Peyer's patch (tissue), 4 donors: ENCODE results near the gene CST9L. TPM values are rescaled to one million over a fixed set of nuclear protein-coding genes. Genes with fewer than 3 reads are reported as not detected.

Experiments
- DNase-seq, 3 donors: peaks; one replicate each; pipeline ENCODE4 v3.0.0-alpha.2; 2017 to 2019
- H3K27ac ChIP-seq, 4 donors: fragments of 200-600 bp; sonication (generic); one replicate each; pipeline ENCODE4 v1.5.1; 2016 to 2019
- H3K27me3 ChIP-seq, 2 donors: fragments of 200-600 bp; sonication (generic); one replicate each; pipeline ENCODE4 v1.5.1; 2019
- H3K36me3 ChIP-seq, 3 donors: fragments of 200-600 bp; sonication (generic); one replicate each; pipeline ENCODE4 v1.5.1; 2016 to 2019
- H3K4me1 ChIP-seq, 4 donors: fragments of 200-600 bp; sonication (generic); one replicate each; pipeline ENCODE4 v1.5.1; 2016 to 2019
- H3K4me3 ChIP-seq, 4 donors: fragments of 200-600 bp; sonication (generic); 1 replicate in 3 of 4; 2 replicates in 1 of 4; pipeline ENCODE4 v1.5.1; 2016 to 2019; ENCODE audit warnings: mild to moderate bottlenecking in 1 of 4
- H3K9me3 ChIP-seq, 4 donors: fragments of 200-600 bp; sonication (generic); one replicate each; pipeline ENCODE4 v1.5.1; 2016 to 2019; ENCODE audit warnings: mild to moderate bottlenecking in 1 of 4
- POLR2A ChIP-seq, 2 donors: fragments of 450-650 bp; IDR thresholded peaks; one replicate each; pipeline ENCODE4 v1.5.1; 2017; ENCODE audit warnings: antibody characterized with exemption in 2 of 2, mild to moderate bottlenecking in 2 of 2, moderate library complexity in 2 of 2
- total RNA-seq, 4 donors: library from RNA; depleted of rRNA; stranded (reverse); fragments of >200 nt; gene quantifications; one replicate each; pipeline ENCODE4 v1.1.0, GENCODE V29; 2016
- TF ChIP-seq, protein P1 (sequence below), 6 experiments: fragments of 450-650 bp in 4 of 6; fragments of 200-600 bp in 2 of 6; sonication (generic) in 1 of 6; IDR thresholded peaks; one replicate each; pipeline ENCODE4 v1.5.1; 2017 to 2019; ENCODE audit warnings: antibody characterized with exemption in 6 of 6, mild to moderate bottlenecking in 3 of 6, moderate library complexity in 1 of 6

CST9L gene
- total RNA-seq, 4 donors from 2014 or later: not detected

DNA sequence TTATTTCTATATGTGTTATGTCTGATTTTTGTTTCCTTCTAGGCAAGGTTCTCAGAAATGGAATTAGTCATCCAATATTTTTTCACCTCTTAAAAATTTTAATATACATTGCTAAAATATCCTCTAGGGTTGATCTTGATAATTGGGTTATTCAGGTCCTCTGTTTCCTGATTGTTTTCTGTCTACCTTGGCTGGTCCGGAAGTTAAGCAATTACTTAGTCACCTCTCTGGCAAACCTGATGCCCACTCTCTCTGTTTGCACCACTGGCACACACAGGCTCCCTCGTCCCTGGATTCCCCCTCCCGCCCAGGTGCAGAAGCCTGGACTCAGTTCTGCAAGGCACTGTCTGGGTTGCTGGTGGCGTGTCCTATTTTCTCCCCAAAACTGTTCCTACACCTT is 27.7 kb downstream of the CST9L start:
- Histone ChIP-seq H3K4me1 (no peaks in the 10 kb centered on the region), H3K4me3 (no peak overlapping the region), H3K36me3 (no peaks in the 10 kb centered on the region), H3K27me3 (no peaks in the 10 kb centered on the region), H3K27ac (no peak overlapping the region), H3K9me3 (no peaks in the 10 kb centered on the region)
- DNase-seq: no peak
- no peak for TF ChIP-seq POLR2A (IDR thresholded peaks at IDR 0.05)
- TF ChIP-seq, protein P1, sequence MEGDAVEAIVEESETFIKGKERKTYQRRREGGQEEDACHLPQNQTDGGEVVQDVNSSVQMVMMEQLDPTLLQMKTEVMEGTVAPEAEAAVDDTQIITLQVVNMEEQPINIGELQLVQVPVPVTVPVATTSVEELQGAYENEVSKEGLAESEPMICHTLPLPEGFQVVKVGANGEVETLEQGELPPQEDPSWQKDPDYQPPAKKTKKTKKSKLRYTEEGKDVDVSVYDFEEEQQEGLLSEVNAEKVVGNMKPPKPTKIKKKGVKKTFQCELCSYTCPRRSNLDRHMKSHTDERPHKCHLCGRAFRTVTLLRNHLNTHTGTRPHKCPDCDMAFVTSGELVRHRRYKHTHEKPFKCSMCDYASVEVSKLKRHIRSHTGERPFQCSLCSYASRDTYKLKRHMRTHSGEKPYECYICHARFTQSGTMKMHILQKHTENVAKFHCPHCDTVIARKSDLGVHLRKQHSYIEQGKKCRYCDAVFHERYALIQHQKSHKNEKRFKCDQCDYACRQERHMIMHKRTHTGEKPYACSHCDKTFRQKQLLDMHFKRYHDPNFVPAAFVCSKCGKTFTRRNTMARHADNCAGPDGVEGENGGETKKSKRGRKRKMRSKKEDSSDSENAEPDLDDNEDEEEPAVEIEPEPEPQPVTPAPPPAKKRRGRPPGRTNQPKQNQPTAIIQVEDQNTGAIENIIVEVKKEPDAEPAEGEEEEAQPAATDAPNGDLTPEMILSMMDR (IDR thresholded peaks at IDR 0.05): no peak

DNA sequence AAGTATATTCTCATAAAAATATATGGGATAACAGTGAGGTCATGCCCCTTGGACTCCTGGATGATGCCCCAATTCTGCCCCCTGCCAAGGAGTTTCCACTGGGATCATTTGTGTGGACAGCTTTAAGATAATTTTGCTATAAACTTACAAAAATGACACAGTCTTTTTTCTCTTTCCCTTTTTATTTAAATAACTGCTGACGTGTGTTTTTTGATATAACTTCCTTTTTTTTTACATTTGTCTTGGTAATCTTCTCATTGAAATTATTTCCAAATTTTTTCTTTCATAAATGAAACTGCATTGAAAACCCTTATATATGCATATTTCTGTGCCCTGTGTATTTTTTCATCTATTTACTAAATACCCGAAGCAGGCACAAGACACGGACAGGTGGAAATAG is 31.3 kb downstream of the CST9L start:
- Histone ChIP-seq H3K9me3 (no peaks in the 10 kb centered on the region), H3K4me1 (no peaks in the 10 kb centered on the region), H3K36me3 (no peaks in the 10 kb centered on the region), H3K27ac (no peak overlapping the region), H3K27me3 (no peaks in the 10 kb centered on the region), H3K4me3 (no peak overlapping the region)
- TF ChIP-seq, protein P1 (IDR thresholded peaks at IDR 0.05): no peak
- TF ChIP-seq POLR2A (IDR thresholded peaks at IDR 0.05): no peak
- no peak for DNase-seq

DNA sequence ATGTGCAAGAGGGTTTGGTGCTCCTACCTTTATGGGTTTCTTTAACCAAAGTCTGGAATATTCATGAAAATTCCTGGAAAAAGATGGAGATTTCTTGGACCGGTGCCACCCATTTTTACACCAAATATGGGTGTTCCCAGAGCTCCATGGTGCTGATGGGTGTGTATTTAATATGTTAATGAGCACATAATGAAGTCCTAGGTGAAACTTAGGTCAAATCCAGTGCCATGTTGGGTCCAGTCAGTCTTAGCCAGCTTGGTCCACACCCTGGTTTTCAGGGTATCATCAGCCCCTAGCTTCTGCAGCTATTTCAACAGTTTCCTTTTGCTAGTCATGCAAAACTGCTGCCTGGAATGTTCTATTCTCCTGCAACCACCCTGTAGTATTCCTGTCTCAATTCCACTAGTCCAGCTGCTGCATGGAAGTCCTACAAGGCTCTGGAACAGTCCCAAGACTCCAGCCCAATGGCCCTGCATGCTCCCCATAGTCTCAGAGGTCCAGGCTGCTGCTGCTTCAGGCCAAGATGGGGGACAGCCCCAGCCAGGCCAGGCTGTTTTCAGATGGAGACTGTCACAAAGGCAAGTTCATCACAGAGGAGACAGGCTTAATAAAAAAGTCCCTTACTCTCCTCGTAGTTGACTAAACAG is 31.8 kb downstream of the CST9L start:
- H3K27me3 ChIP-seq: no peaks in the 10 kb centered on the region
- no peaks in the 10 kb centered on the region for H3K4me1 ChIP-seq
- H3K9me3 ChIP-seq: no peaks in the 10 kb centered on the region
- H3K4me3 ChIP-seq: no peak overlapping the region
- TF ChIP-seq, protein P1 (IDR thresholded peaks at IDR 0.05): no peak
- DNase-seq: no peak
- no peak overlapping the region for H3K27ac ChIP-seq
- H3K36me3 ChIP-seq: no peaks in the 10 kb centered on the region

DNA sequence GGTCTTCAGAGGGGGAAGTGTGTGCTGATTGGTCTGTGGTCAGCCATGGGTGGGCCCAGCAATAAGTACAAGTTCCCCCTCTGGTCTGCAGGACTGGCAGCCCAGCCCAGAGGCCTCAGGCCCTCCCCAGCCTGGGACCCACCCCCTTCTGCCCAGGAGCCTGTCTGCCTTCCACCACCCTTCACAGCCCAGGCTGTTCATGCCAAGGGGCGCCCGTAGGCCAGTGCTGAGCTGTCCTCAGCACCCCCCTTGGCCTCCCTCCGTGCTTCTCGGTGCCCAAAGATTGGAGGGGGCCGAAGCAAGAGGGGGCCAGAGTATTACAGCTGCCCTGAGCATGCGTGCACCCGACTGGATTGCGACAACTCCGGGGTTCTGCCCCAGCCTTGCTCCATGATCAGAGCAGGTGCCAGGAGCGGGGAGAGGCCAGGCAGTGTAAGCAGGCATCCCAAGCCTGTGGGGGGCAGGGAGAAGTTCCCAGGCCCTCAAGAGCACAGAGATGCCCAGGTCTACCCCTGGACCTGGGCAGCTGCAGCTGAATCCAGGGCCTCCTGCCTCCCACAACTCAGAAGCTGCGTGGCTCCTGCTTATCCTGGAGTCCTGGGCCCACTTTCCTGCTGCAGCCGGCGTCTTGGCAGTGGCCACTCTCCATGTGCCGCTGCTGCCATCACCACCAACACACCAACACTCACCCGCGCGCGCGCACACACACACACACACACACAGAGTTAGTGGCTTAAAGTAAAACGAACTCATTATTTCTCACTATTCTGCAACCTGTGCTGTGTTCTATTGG is 33.3 kb downstream of the CST9L start:
- Histone ChIP-seq H3K9me3 (no peaks in the 10 kb centered on the region), H3K27ac (no peak overlapping the region), H3K36me3 (no peaks in the 10 kb centered on the region), H3K27me3 (no peaks in the 10 kb centered on the region), H3K4me3 (no peak overlapping the region), H3K4me1 (no peaks in the 10 kb centered on the region)
- DNase-seq: no peak
- TF ChIP-seq, protein P1 (IDR thresholded peaks at IDR 0.05): no peak
- no peak for TF ChIP-seq POLR2A (IDR thresholded peaks at IDR 0.05)

DNA sequence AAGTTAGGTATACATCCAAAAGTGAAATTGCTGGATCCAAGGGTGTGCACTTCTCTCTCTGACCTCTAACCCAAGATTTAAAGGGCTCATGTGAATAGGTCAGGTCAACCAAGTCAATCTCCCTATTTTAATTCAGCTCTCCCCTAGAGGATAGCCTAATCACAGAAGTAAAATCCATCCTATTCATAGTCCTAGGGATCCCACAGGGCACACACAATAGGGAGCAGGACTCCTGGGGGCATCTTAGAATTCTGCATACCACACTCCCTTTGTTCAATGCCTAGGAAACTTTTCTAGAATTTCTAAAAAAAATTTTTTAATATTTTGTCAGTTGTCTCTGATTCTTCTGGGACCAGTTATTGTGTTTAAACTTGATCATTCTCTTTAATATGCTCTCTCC is 35.1 kb downstream of the CST9L start:
- TF ChIP-seq POLR2A (IDR thresholded peaks at IDR 0.05): no peak
- TF ChIP-seq, protein P1 (IDR thresholded peaks at IDR 0.05): no peak
- H3K9me3 ChIP-seq: no peaks in the 10 kb centered on the region
- H3K4me1 ChIP-seq: no peaks in the 10 kb centered on the region
- DNase-seq: no peak
- H3K27ac ChIP-seq: no peak overlapping the region
- H3K36me3 ChIP-seq: no peaks in the 10 kb centered on the region
- no peaks in the 10 kb centered on the region for H3K27me3 ChIP-seq
- H3K4me3 ChIP-seq: no peak overlapping the region
